Colonic mucosa (tissue), 4 donors: ENCODE results near the gene KCND3. TPM values are rescaled to one million over a fixed set of nuclear protein-coding genes. Genes with fewer than 3 reads are reported as not detected.

ENCODE experiments used
- DNase-seq: peaks from one replicate; pipeline ENCODE4 v3.0.0-alpha.2; 2020
- H3K27ac ChIP-seq: fragments of 200-600 bp; one replicate; pipeline ENCODE4 v1.8.0; 2021
- H3K27me3 ChIP-seq: fragments of 200-600 bp; one replicate; pipeline ENCODE4 v1.8.0; 2021
- H3K36me3 ChIP-seq: fragments of 200-600 bp; one replicate; pipeline ENCODE4 v1.8.0; 2021
- H3K4me1 ChIP-seq: fragments of 200-600 bp; one replicate; pipeline ENCODE4 v1.8.0; 2021; ENCODE audit warnings: mild to moderate bottlenecking
- H3K4me3 ChIP-seq: fragments of 200-600 bp; one replicate; pipeline ENCODE4 v1.8.0; 2021
- H3K9ac ChIP-seq, 2 donors: one replicate each; pipeline ENCODE4 v1.7.0; 2013; ENCODE audit warnings: control low read depth in 2 of 2, low read depth in 2 of 2, low read length in 2 of 2
- H3K9me3 ChIP-seq: fragments of 200-600 bp; one replicate; pipeline ENCODE4 v1.8.0; 2021
- intact Hi-C: fragments of 100-400 bp; cut with DNase I; formaldehyde crosslinking; loops from one replicate; pipeline ENCODE4 v1.14.1; 2022
- total RNA-seq, 2 donors: library from RNA; stranded (reverse); fragmentation: NEBNext Ultra II Directional in 1 of 2; extraction: Animal tissue kit (Norgen Biotek cat#: 25700) in 1 of 2; gene quantifications; one replicate each; pipeline ENCODE4 v1.2.1, GENCODE V29; 2021
- TF ChIP-seq, protein P1 (sequence below): fragments of 200-600 bp; IDR thresholded peaks from one replicate; pipeline ENCODE4 v1.8.0; 2022; ENCODE audit warnings: antibody characterized with exemption, mild to moderate bottlenecking
- donor health status: healthy.
- donor health status: DM: no; HTN: no; CAD: no.
- donor health status: DM: no; HTN: no; CAD: no.

Gene KCND3
- total RNA-seq, 2 donors from 2014 or later: 0.94 to 3.5 TPM

GRCh38 chr1:111731956-111732355, 257.5 kb downstream of the KCND3 start:
- no peaks in the 10 kb centered on the region for H3K36me3 ChIP-seq
- no peaks in the 10 kb centered on the region for H3K27me3 ChIP-seq
- H3K4me1 ChIP-seq: no peaks in the 10 kb centered on the region
- intact Hi-C loops: no loop called here
- peak; percentile 9 for DNase-seq
- no peak overlapping the region for H3K27ac ChIP-seq
- H3K4me3 ChIP-seq: no peak overlapping the region
- no peak overlapping the region for H3K9ac ChIP-seq
- TF ChIP-seq, protein P1, sequence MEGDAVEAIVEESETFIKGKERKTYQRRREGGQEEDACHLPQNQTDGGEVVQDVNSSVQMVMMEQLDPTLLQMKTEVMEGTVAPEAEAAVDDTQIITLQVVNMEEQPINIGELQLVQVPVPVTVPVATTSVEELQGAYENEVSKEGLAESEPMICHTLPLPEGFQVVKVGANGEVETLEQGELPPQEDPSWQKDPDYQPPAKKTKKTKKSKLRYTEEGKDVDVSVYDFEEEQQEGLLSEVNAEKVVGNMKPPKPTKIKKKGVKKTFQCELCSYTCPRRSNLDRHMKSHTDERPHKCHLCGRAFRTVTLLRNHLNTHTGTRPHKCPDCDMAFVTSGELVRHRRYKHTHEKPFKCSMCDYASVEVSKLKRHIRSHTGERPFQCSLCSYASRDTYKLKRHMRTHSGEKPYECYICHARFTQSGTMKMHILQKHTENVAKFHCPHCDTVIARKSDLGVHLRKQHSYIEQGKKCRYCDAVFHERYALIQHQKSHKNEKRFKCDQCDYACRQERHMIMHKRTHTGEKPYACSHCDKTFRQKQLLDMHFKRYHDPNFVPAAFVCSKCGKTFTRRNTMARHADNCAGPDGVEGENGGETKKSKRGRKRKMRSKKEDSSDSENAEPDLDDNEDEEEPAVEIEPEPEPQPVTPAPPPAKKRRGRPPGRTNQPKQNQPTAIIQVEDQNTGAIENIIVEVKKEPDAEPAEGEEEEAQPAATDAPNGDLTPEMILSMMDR: no peak
- H3K9me3 ChIP-seq: no peaks in the 10 kb centered on the region

- H3K9me3 ChIP-seq: no peaks in the 10 kb centered on the region
- TF ChIP-seq, protein P1: no peak
- no peaks in the 10 kb centered on the region for H3K36me3 ChIP-seq
- no peak overlapping the region for H3K27ac ChIP-seq
- intact Hi-C loops: no loop called here
- H3K27me3 ChIP-seq: no peaks in the 10 kb centered on the region
- H3K9ac ChIP-seq: no peak overlapping the region
- H3K4me3 ChIP-seq: no peak overlapping the region
- DNase-seq: peak; percentile 6
- H3K4me1 ChIP-seq: no peaks in the 10 kb centered on the region
These were observed 258.8 kb downstream of the KCND3 start for GRCh38 chr1:111730706-111731105.

GRCh38 chr1:111729946-111730681, 259.4 kb downstream of the KCND3 start:
- Histone ChIP-seq H3K27ac (no peak overlapping the region), H3K4me3 (no peak overlapping the region), H3K4me1 (no peaks in the 10 kb centered on the region), H3K27me3 (no peaks in the 10 kb centered on the region), H3K9ac (no peak overlapping the region), H3K36me3 (no peaks in the 10 kb centered on the region), H3K9me3 (no peaks in the 10 kb centered on the region)
- intact Hi-C loops: no loop called here
- DNase-seq: peak; percentile 13
- TF ChIP-seq, protein P1: no peak

GRCh38 chr1:111729271-111729921, 260.1 kb downstream of the KCND3 start:
- Histone ChIP-seq H3K27ac (no peak overlapping the region), H3K36me3 (no peaks in the 10 kb centered on the region), H3K4me1 (no peaks in the 10 kb centered on the region), H3K9ac (no peak overlapping the region), H3K4me3 (no peak overlapping the region), H3K9me3 (no peaks in the 10 kb centered on the region), H3K27me3 (no peaks in the 10 kb centered on the region)
- TF ChIP-seq, protein P1: no peak
- peak; percentile 12 for DNase-seq
- intact Hi-C loops: no loop called here

DNA sequence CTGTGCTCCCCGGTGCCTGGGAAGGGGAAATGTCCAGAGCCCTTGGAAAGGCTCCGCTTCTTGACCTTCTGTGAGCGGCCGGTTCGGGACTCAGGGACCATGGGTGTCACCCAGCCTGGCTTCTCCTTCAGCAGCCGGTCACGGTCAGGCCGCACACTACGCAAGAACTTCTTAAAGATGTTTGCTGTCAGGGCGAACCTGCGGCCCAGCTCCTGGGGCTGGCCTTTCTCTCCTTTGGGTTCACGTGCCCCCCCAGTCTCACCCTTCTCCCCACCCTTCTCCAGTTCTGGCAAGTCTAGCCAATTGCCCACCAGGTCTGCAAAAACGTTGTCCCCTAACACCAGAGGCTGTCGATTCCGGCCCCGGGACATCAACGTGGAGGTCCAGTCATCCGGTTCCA, 262.4 kb downstream of the KCND3 start:
- Histone ChIP-seq H3K27ac (no peak overlapping the region), H3K36me3 (no peaks in the 10 kb centered on the region), H3K9ac (no peak overlapping the region), H3K27me3 (no peaks in the 10 kb centered on the region), H3K9me3 (no peaks in the 10 kb centered on the region), H3K4me3 (no peak overlapping the region), H3K4me1 (no peaks in the 10 kb centered on the region)
- TF ChIP-seq, protein P1: no peak
- peak; percentile 14 for DNase-seq
- intact Hi-C loops: no loop called here
